DMS79 treated with DMSO at 0.1 percent for 48 hours (cell line): ENCODE data around the gene SLC46A1.

ENCODE experiments used
- DNase-seq: peaks from one replicate; lab custom pipeline; 2025; lab: John Stamatoyannopoulos, UW

The SLC46A1 gene

GRCh38 chr17:28381141-28381825 lies 24.7 kb downstream of the SLC46A1 start:
- no peak for DNase-seq

DNA sequence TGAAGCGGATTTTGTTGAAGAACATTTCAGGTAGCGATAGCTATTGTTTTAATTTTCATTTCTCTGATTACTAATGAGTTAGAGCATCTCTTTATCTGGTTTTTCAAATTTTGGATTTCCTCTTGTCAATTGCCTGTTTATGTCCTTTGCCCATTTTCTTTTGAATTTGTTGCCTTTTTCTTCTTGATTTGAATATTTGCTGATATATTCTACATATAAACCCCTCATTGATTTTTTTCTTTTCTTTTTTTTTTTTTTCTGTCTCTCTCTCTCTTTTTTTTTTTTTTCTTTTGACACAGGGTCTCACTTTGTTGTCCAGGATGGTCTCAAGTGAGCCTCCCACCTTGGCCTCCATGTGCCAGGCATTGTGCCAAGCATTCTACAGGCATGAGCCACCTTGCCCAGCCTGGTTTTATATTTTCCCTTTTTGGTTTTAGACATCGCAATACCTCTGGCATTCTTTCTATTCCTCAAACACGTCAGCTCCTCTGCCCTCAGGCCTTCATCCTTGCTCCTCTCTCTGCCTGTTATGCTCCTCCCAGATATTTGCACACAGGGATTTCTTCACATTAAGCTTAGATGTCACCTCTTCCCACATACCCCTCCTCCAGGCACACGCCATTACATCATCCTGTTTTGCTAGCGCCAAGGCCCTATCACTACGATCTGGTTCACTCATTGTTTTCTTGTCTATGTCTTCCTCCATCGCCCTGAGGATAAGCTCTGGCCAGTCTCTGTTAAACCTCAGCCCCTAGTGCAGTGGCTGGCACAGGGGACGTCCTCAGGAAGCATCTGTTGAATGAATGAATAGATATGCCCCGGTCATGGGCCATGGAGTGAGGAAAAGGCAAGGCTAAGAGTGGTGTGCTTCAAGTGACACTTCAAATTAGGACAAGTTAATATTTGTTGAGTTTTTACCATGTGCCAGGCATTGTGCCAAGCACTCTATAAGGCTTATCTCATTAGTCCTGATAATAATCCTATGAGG lies 25.9 kb downstream of the SLC46A1 start:
- peak; percentile 97 for DNase-seq

- no peak for DNase-seq
Measured at GRCh38 chr17:28372945-28373274, 33.1 kb downstream of the SLC46A1 start.

DNA sequence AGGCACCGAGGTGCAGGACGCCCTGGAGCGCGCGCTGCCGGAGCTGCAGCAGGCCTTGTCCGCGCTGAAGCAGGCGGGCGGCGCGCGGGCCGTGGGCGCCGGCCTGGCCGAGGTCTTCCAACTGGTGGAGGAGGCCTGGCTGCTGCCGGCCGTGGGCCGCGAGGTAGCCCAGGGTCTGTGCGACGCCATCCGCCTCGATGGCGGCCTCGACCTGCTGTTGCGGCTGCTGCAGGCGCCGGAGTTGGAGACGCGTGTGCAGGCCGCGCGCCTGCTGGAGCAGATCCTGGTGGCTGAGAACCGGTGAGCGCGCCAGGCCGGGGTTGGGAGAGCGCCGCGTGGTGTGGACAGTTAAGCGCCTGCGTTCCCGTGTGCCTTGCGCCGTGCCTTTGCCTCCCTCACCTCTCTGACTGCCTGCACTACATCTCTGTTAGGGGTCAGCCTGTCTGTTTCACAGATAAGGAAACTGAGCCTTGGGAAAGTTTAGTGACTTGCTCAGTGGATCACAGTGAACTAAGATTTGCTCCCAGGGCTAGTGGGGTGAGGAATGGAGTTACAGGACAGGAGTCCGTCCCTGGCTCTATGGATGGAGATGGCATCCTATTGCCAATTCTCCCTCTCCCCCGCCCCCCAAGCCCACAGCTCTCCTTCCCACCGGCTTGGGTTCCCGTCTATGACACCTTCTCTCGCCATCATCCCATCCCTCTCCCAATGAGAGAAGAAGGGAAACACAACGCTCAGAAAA lies 33.6 kb downstream of the SLC46A1 start:
- peak; percentile 19 for DNase-seq

DNA sequence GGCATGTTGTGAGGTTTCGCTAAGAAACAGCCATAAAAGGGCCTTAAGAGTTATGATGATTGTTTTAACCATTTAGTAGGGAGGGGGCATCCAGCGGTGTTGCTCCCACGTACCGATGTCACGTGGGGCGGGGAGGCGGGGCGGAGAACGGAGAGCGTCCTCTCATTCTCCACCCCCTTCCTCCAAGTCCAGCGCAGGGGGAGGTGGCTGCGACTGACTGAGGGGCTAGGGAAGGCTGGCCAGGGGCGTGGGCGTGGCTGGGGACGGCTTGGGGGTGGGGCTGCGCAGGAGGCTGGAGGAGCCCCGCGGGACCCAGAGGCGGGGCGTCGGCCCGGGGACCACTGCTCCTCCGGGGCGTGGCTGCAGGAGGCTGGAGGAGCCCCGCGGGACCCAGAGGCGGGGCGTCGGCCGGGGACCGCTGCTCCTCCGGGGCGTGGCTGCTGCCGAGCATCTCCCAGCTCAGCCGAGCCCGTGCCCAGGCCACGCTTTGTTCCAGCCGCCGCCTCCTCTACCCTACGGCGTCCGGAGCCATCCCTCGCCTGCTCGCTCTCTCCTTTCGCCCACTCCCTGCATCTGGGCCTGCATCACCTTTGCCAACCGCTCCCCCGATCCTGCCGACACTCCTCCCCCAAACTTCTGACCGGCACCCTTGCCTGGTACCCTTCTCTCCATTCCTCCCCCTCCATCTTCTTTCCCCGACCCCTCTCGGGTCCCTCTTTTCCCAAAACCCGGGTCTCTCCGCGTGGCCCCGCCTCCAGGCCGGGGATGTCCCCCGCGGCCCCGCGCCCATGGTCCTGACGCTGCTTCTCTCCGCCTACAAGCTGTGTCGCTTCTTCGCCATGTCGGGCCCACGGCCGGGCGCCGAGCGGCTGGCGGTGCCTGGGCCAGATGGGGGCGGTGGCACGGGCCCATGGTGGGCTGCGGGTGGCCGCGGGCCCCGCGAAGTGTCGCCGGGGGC lies 34.5 kb downstream of the SLC46A1 start, which contains the start of gene SARM1:
TSS of gene SARM1 (plus strand) at position 450 of the 958 bp plus-strand sequence. CDS start at position 789, 339 bp downstream.
- peak; percentile 83 for DNase-seq

DNA sequence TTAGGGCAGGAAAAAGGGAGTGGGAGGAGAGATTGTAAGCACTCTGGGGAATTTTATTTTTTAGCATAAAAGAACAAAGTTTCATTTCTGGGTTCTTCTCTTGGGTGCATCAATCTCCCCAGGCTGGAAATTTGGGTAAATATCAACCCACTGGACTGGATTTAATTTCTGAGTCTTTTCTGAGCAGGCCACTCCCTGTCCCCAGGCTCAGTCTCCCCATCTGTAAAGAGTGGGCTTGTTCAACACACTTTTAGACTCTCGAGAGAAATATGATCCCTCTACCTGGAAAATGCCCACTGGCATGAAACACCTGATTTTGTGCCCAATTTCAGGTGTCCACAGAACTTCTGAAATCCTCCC lies 35.3 kb downstream of the SLC46A1 start:
- no peak for DNase-seq

GRCh38 chr17:28370035-28370743 lies 35.8 kb downstream of the SLC46A1 start, which contains the start of gene VTN:
Gene VTN (minus strand): TSS chr17:28370307. CDS start chr17:28370203, 104 bp downstream.
- DNase-seq, result no peak

- no peak for DNase-seq
Measured at GRCh38 chr17:28369684-28370034, 36.4 kb downstream of the SLC46A1 start.

DNA sequence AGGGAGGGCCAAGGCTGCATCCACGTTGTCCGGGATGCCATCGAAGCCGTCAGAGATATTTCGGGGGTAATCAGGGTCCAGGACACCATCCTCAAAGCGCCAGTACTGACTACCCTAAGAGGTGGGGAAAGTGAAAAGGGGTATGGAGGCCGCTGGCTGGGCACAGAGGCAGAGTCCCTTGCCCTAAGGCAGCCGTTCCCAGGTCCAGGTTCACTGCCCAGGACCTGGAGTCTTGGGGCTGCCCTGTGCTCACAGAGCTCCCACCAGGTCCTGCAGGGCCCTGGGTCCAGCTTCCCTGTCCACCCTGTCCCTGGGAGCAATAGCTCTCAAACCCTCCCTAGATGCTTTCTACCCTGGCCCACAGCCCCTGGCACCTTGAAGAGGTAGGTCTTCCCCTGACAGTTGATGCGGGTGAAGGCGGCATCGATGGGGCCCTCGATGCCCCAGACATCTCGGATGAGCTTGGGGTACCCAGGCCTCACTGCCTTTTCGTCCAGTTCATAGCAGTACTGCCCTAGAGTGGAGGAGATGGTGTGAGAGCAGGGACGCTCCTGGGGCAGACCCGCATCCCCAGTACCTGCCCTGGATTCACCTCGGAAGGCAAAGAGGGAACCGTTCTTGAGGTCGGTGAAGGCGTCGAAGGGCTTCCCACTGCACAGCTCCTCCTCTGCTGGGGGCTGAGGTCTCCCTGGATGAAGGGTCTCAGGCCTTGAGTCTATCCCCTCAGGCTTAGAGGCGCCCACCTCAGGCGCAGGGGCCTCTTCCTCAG lies 36.9 kb downstream of the SLC46A1 start:
- DNase-seq, result no peak

DNA sequence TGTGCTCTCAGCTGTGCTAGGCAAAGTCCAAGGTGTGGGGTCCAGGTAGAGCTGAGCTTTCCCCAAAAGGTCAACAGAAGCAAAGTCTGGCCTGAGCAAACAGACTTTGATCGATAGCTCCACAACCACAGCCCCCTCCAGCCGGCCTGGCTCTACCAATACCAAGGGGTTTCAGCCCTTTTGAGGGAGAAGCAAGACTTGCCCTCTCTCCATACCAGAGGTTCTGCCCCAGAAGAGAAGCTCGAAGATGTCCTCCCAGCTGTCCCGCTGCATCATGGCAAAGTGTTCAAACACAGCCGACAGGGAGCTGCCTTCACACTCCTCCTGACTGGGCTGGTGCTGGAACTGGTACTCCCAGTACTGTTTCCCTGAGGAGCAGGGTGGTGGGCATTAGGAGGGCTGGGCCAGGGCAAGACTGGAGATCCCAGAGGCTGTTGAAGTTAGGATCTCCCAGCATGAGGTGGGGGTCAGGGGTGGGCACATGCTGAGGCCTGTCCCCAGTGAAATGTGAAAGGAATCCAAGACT lies 37.6 kb downstream of the SLC46A1 start:
- DNase-seq, result no peak

DNA sequence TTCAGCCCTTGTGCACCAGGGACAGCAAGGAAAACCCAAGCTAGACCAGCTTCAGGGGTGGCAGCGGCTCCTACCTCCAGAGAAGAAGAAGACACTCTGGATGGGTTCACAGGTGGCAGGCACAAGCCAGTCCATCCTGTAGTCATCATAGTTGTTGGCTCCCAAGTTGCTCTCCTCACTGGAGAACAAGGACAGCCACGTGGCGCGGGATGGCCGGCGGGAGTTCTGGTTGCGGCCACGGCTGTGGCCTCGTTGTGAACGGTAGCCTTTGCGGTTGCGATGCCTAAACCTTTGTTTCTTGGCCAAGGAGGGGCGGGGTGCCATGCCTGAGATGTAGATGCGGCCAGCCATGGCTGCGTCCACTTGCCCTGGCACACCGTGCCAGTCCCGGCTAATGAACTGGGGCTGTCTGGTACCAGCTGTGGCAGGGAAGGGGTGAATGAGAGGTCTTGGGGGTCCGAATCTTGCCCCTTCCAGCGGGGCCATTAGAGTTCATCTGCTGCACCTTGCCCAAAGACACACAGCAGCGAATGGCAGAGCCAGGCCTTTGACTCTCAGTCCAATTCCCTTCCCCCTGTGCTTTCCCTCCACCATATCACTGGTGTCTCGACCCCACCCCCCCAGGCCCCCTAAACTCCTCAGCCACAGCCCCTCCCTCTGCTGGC lies 38.2 kb downstream of the SLC46A1 start:
- no peak for DNase-seq

DNA sequence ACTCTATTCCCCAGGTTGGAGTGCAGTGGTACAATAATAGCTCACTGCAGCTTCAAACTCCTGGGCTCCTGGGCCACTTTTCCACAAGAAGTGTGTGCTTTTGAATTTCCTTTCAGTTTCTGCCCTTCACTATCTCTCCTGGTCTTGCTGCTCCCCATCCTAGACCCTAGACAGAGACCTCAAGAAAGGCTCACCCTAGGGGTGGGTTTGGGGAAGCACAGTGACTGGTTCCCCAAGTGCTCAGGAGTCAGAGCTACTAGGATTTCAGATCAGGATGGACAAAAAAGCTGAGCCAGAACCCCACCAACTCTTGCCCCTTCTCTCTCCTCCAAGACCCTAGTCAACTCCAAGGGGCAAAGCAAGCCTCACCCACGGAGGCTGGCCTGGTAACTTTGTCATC lies 39.4 kb downstream of the SLC46A1 start:
- DNase-seq, result no peak

DNA sequence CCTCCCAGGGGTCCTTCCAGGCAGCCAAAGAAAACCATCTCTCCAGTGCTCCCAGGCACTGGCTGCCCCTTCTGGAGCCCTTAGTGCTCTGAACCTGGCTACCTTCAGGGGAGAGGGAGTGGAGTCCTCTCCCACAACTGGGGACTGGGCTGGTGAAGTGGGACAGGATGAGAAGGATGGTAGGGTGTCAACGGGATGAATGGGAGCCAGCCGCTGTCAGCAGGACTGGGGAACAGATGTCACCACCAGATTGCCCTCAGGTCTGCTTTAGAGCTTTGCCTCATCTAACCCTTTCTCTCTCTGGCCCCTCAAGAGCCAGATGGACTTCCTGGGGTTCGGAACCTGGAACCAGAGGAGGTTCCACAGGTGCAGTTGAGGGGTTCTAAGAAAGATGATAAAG lies 40.5 kb downstream of the SLC46A1 start:
- no peak for DNase-seq

- DNase-seq, result no peak
Measured at GRCh38 chr17:28364665-28365363, 41.2 kb downstream of the SLC46A1 start, which contains the start of gene SEBOX. Gene SEBOX (minus strand): TSS chr17:28365199. CDS start chr17:28365151, 48 bp downstream.

GRCh38 chr17:28363776-28364650 lies 42.0 kb downstream of the SLC46A1 start:
- DNase-seq, result no peak

- DNase-seq, result no peak
Measured at GRCh38 chr17:28363186-28363585, 42.8 kb downstream of the SLC46A1 start.

DNA sequence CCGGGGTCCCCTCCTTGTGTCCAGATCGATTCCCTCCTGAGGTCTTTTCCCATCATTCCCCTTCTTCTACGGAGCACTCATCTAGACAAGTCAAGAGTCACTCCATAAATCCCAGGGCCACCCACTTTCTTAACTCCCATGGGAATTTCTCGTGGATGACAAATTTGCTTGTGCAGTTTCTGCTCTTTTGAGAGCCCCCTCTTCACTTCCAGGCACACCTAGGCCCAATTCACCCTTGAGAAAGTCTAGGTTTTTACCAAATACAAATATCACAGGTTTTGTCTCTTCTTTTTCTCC lies 48.2 kb downstream of the SLC46A1 start:
- no peak for DNase-seq
